Activated naive CD8-positive, alpha-beta T cell (primary cell): ENCODE measurements around the gene UNK.
"Not testable (repeated sequence)": the region's sequence is repeated elsewhere in the genome, so short reads cannot be mapped to it uniquely, and the experiment has no call there.

Source experiments
- H3K27ac Mint-ChIP-seq: one replicate; pipeline ENCODE4 v1.8.0; 2021; ENCODE audit warnings: mixed read lengths
- H3K27me3 Mint-ChIP-seq: one replicate; pipeline ENCODE4 v1.8.0; 2021; ENCODE audit warnings: mixed read lengths
- H3K36me3 Mint-ChIP-seq: one replicate; pipeline ENCODE4 v1.8.0; 2021; ENCODE audit warnings: mixed read lengths
- H3K4me1 Mint-ChIP-seq: one replicate; pipeline ENCODE4 v1.8.0; 2021; ENCODE audit warnings: low read depth, mixed read lengths
- H3K4me3 Mint-ChIP-seq: one replicate; pipeline ENCODE4 v1.8.0; 2021; ENCODE audit warnings: mild to moderate bottlenecking, mixed read lengths
- H3K9me3 Mint-ChIP-seq: one replicate; pipeline ENCODE4 v1.8.0; 2021; ENCODE audit warnings: low read depth, mixed read lengths

UNK gene

GRCh38 chr17:75864448-75864871, 79.9 kb downstream of the UNK start:
- no peak overlapping the region for H3K4me3 Mint-ChIP-seq
- peaks cover 15% of the 10 kb centered on the region for H3K4me1 Mint-ChIP-seq
- H3K27ac Mint-ChIP-seq: no peak overlapping the region
- H3K27me3 Mint-ChIP-seq: no peaks in the 10 kb centered on the region
- no peaks in the 10 kb centered on the region for H3K9me3 Mint-ChIP-seq
- no peaks in the 10 kb centered on the region for H3K36me3 Mint-ChIP-seq

DNA sequence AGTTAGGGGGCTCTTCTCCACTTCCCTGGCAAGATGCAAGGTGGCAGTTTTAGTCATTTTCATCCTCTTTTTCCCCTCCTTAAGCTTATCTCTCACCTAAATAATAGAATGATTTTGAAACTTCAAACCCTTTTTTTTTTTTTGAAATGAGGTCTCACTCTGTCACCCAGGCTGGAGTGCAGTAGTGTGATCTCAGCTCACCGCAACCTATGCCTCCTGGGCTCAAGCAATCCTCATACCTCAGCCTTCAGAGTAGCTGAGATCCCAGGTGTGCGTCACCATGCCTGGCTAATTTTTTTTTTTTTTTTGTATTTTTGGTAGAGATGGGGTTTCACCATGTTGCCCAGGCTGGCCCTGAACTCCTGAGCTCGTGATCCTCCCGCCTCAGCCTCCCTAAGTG, 80.3 kb downstream of the UNK start:
- H3K4me1 Mint-ChIP-seq: peaks cover 15% of the 10 kb centered on the region
- not testable (repeated sequence) for H3K4me3 Mint-ChIP-seq, H3K27ac Mint-ChIP-seq, H3K36me3 Mint-ChIP-seq, H3K9me3 Mint-ChIP-seq, H3K27me3 Mint-ChIP-seq

GRCh38 chr17:75865404-75866188, 81.0 kb downstream of the UNK start:
- H3K27ac Mint-ChIP-seq, H3K4me3 Mint-ChIP-seq, H3K27me3 Mint-ChIP-seq, H3K9me3 Mint-ChIP-seq, H3K36me3 Mint-ChIP-seq: not testable (repeated sequence)
- H3K4me1 Mint-ChIP-seq: peaks cover 15% of the 10 kb centered on the region

- not testable (repeated sequence) for H3K9me3 Mint-ChIP-seq, H3K4me3 Mint-ChIP-seq, H3K27me3 Mint-ChIP-seq, H3K27ac Mint-ChIP-seq, H3K36me3 Mint-ChIP-seq
- H3K4me1 Mint-ChIP-seq: peaks cover 26% of the 10 kb centered on the region
Measured at GRCh38 chr17:75868730-75869281, 84.2 kb downstream of the UNK start.

DNA sequence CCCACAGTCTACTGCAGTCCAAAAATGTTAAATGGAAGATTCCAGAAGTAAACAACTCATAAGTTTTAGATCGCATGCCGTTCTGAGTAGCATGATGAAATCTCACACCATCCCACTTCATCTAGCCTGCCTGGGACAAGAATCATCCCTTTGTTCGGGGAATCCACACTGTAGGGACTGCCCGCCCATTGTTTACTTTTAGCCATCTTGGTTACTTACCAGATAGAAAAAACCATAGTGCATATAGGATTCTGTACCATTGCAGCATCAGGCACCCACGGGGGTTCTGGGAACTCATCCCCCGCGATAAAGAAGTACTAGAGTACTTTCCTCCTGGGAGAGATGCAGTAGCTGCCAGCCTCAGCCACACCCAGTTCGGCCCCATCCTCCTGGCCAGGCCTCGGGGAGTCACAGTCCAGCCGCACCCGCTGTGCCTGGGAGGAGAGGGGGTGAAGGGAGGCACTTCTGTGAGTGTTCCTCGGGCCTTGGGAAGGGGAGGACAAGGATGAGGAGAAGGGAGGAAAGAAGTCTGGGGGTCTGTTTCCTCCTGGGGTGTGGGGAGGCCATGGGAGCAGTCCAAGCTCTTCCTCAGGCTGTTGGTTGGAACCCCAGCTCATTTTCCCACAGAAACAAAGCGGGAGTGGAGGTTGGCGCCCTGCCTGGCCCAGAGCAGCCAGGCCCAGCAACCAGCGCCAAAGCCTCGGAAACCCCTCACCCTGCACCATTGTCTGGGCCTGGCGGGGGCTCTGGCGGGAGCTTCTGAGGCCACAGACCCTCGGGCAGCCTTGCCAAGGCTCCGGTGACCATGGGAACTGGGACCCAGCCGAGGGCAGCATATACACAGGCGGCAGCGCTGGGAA, 84.9 kb downstream of the UNK start:
- no peaks in the 10 kb centered on the region for H3K9me3 Mint-ChIP-seq
- no peak overlapping the region for H3K27ac Mint-ChIP-seq
- no peaks in the 10 kb centered on the region for H3K27me3 Mint-ChIP-seq
- no peaks in the 10 kb centered on the region for H3K36me3 Mint-ChIP-seq
- H3K4me1 Mint-ChIP-seq: peaks cover 23% of the 10 kb centered on the region
- no peak overlapping the region for H3K4me3 Mint-ChIP-seq

GRCh38 chr17:75870228-75870627, 85.6 kb downstream of the UNK start:
- H3K27ac Mint-ChIP-seq, H3K36me3 Mint-ChIP-seq, H3K4me3 Mint-ChIP-seq, H3K9me3 Mint-ChIP-seq, H3K27me3 Mint-ChIP-seq: not testable (repeated sequence)
- peaks cover 20% of the 10 kb centered on the region for H3K4me1 Mint-ChIP-seq

DNA sequence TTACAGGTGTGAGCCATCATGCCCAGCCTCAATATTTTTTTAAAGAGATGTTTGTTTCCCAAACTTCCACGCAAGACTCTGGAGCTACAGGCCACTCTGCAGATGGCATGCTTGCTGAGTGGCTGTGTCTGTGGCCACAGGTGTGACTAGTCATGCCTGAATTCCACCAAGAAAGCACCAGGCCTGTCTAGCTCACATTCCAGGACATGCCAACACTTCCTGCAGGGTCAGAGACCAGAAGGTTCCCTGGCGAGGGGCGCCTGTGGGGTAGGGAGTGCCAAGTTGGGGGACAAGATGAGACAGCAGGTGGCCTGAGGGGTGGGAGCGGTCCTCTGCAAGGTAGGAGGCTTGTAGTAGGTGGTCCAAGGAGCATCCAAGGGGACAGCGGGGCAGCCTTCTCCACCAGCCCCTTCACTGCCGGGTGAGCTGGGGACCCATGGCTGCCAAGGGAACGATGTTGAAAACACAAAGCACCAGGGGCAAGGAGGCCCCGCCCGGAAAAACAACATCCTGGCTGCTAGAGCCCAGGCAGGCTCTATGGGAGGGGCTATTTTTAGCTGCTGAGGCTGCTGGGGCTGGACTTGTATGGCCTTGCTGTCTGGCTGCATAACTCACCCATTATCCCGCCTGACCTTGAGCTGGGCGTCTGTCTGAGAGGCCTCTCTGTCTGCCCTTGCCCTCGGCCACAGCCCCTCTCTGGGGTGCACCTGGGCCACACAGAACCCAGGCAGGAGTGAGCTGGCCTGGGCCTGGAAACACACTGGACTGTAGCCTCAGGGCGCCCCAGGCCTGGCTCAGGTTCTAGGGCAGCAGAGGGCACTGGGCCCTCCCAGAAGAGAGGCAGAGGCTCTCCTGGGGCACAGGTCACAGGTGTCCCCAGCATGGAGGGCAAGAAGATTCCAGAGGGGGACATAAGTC, 88.1 kb downstream of the UNK start:
- H3K9me3 Mint-ChIP-seq: no peaks in the 10 kb centered on the region
- no peak overlapping the region for H3K4me3 Mint-ChIP-seq
- H3K36me3 Mint-ChIP-seq: no peaks in the 10 kb centered on the region
- H3K27me3 Mint-ChIP-seq: no peaks in the 10 kb centered on the region
- peaks cover 39% of the 10 kb centered on the region for H3K4me1 Mint-ChIP-seq
- no peak overlapping the region for H3K27ac Mint-ChIP-seq

DNA sequence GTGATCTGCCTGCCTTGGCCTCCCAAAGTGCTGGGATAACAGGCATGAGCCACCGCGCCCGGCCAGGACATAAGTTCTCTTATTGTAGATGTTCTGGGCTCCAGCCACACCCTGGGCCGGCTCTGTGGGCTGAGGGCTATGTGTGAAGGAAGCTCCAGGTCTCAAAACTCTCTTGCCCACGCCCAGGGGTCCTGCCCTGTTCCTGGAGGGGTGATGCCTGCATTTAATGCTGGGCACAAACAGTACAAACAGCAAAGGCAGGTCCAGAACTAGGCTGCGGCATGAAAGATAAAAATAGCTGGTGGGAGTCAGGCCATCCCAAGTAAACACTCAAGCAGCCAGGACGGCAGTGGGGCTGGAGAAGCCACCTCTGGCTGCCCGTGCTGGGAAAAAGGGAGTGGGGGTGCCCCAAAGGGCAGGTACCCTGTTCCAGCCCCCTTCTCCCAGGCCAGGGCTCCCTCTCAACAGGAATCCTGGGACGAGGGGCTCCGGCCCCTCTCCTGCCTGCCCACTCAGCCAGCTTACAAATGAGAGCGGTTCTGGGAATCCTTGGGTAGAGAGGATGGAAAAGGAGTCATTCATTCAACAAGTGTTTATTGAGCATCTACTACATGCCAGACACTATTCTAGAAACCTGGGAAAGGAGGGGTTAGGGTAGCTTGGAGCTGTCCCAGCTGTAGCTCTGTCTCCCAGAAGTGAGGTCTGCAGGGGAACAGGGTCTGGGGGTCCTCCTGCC, 89.1 kb downstream of the UNK start:
- H3K4me3 Mint-ChIP-seq: no peak overlapping the region
- H3K27ac Mint-ChIP-seq: peak overlapping the region; percentile 16
- no peaks in the 10 kb centered on the region for H3K27me3 Mint-ChIP-seq

GRCh38 chr17:75874323-75875181, 89.9 kb downstream of the UNK start:
- no peak overlapping the region for H3K4me3 Mint-ChIP-seq
- no peaks in the 10 kb centered on the region for H3K36me3 Mint-ChIP-seq
- no peak overlapping the region for H3K27ac Mint-ChIP-seq
- no peaks in the 10 kb centered on the region for H3K9me3 Mint-ChIP-seq
- H3K4me1 Mint-ChIP-seq: peaks cover 42% of the 10 kb centered on the region
- no peaks in the 10 kb centered on the region for H3K27me3 Mint-ChIP-seq

More for the DNA sequence above, 89.1 kb downstream of the UNK start:
- Mint-ChIP-seq H3K4me1 (peaks cover 41% of the 10 kb centered on the region), H3K9me3 (no peaks in the 10 kb centered on the region), H3K36me3 (no peaks in the 10 kb centered on the region)
